ENCODE data around the gene TDP2. TPM values are rescaled to one million over a fixed set of nuclear protein-coding genes. Genes with fewer than 3 reads are reported as not detected.
"Not testable (repeated sequence)": the region's sequence is repeated elsewhere in the genome, so short reads cannot be mapped to it uniquely, and the experiment has no call there.

The TDP2 gene
- total RNA-seq, 1 donor from 2014 or later: 27.2 TPM

- TF ChIP-seq EZH2 (IDR thresholded peaks at IDR 0.05; ENCODE audit: insufficient read depth, low read length) (no peak), CTCF (IDR thresholded peaks at IDR 0.05; ENCODE audit: insufficient read depth, low read depth, low read length) (no peak)
- Histone ChIP-seq H3K79me2 (ENCODE audit: insufficient read depth, low read length) (no peaks in the 10 kb centered on the region), H3K36me3 (ENCODE audit: insufficient read depth, low read length) (no peaks in the 10 kb centered on the region), H3K9ac (ENCODE audit: low read length) (no peak overlapping the region), H3K4me2 (ENCODE audit: low read length) (no peak overlapping the region), H3K9me3 (ENCODE audit: insufficient read depth, low read depth, low read length) (no peaks in the 10 kb centered on the region), H3K27me3 (ENCODE audit: insufficient read depth, low read length) (no peaks in the 10 kb centered on the region), H3K27ac (ENCODE audit: low read depth, low read length) (no peak overlapping the region), H4K20me1 (ENCODE audit: insufficient read depth, low read length) (no peaks in the 10 kb centered on the region), H3K4me1 (ENCODE audit: insufficient read depth, low read length) (no peaks in the 10 kb centered on the region), H2AFZ (ENCODE audit: low read depth, low read length) (no peak overlapping the region), H3K4me3 (ENCODE audit: insufficient read depth, low read depth, low read length) (no peak overlapping the region)
- H3K27me3 Mint-ChIP-seq (ENCODE audit: low read depth, unreplicated experiment): no peaks in the 10 kb centered on the region
- peaks cover 4% of the 10 kb centered on the region for H3K9me3 Mint-ChIP-seq (ENCODE audit: unreplicated experiment)
- H3K27ac Mint-ChIP-seq (ENCODE audit: unreplicated experiment): no peak overlapping the region
- FAIRE-seq (no peak), DNase-seq (ENCODE audit: low read depth) (no peak)
- peaks cover 4% of the 10 kb centered on the region for H3K36me3 Mint-ChIP-seq (ENCODE audit: low read depth, unreplicated experiment)
- H3K4me1 Mint-ChIP-seq (ENCODE audit: low read depth, unreplicated experiment): peaks cover 3% of the 10 kb centered on the region
- no peak overlapping the region for H3K4me3 Mint-ChIP-seq (ENCODE audit: unreplicated experiment)
Observed at GRCh38 chr6:24680582-24680981, 13.9 kb upstream of the TDP2 start.

GRCh38 chr6:24678792-24679352 lies 12.2 kb upstream of the TDP2 start:
- not testable (repeated sequence) for H3K27ac ChIP-seq (ENCODE audit: low read depth, low read length); H3K4me3 Mint-ChIP-seq (ENCODE audit: unreplicated experiment); H3K9me3 Mint-ChIP-seq (ENCODE audit: unreplicated experiment)

GRCh38 chr6:24673625-24674024 lies 6.9 kb upstream of the TDP2 start:
- H3K9ac ChIP-seq (ENCODE audit: low read length): no peak overlapping the region
- no peak overlapping the region for H3K4me2 ChIP-seq (ENCODE audit: low read length)
- H3K4me1 ChIP-seq (ENCODE audit: insufficient read depth, low read length): no peaks in the 10 kb centered on the region
- TF ChIP-seq CTCF (IDR thresholded peaks at IDR 0.05; ENCODE audit: insufficient read depth, low read depth, low read length) (no peak), EZH2 (IDR thresholded peaks at IDR 0.05; ENCODE audit: insufficient read depth, low read length) (no peak)
- no peaks in the 10 kb centered on the region for H3K36me3 ChIP-seq (ENCODE audit: insufficient read depth, low read length)
- H2AFZ ChIP-seq (ENCODE audit: low read depth, low read length): no peak overlapping the region
- no peaks in the 10 kb centered on the region for H3K27me3 ChIP-seq (ENCODE audit: insufficient read depth, low read length)
- Mint-ChIP-seq H3K4me1 (ENCODE audit: low read depth, unreplicated experiment) (no peaks in the 10 kb centered on the region), H3K9me3 (ENCODE audit: unreplicated experiment) (peaks cover 29% of the 10 kb centered on the region), H3K36me3 (ENCODE audit: low read depth, unreplicated experiment) (peaks cover 27% of the 10 kb centered on the region), H3K27me3 (ENCODE audit: low read depth, unreplicated experiment) (no peaks in the 10 kb centered on the region), H3K4me3 (ENCODE audit: unreplicated experiment) (no peak overlapping the region), H3K27ac (ENCODE audit: unreplicated experiment) (no peak overlapping the region)
- no peaks in the 10 kb centered on the region for H4K20me1 ChIP-seq (ENCODE audit: insufficient read depth, low read length)
- DNase-seq (ENCODE audit: low read depth): no peak
- H3K9me3 ChIP-seq (ENCODE audit: insufficient read depth, low read depth, low read length): no peaks in the 10 kb centered on the region
- no peaks in the 10 kb centered on the region for H3K79me2 ChIP-seq (ENCODE audit: insufficient read depth, low read length)
- no peak overlapping the region for H3K4me3 ChIP-seq (ENCODE audit: insufficient read depth, low read depth, low read length)
- no peak for FAIRE-seq
- no peak overlapping the region for H3K27ac ChIP-seq (ENCODE audit: low read depth, low read length)

More at GRCh38 chr6:24678792-24679352, 12.2 kb upstream of the TDP2 start:
- H3K79me2 ChIP-seq (ENCODE audit: insufficient read depth, low read length); H4K20me1 ChIP-seq (ENCODE audit: insufficient read depth, low read length); H3K4me1 Mint-ChIP-seq (ENCODE audit: low read depth, unreplicated experiment); H3K9me3 ChIP-seq (ENCODE audit: insufficient read depth, low read depth, low read length); H2AFZ ChIP-seq (ENCODE audit: low read depth, low read length); H3K36me3 Mint-ChIP-seq (ENCODE audit: low read depth, unreplicated experiment); H3K27me3 Mint-ChIP-seq (ENCODE audit: low read depth, unreplicated experiment); H3K4me3 ChIP-seq (ENCODE audit: insufficient read depth, low read depth, low read length); FAIRE-seq; H3K4me1 ChIP-seq (ENCODE audit: insufficient read depth, low read length); DNase-seq (ENCODE audit: low read depth); H3K27me3 ChIP-seq (ENCODE audit: insufficient read depth, low read length); H3K4me2 ChIP-seq (ENCODE audit: low read length); H3K36me3 ChIP-seq (ENCODE audit: insufficient read depth, low read length); H3K9ac ChIP-seq (ENCODE audit: low read length); H3K27ac Mint-ChIP-seq (ENCODE audit: unreplicated experiment): not testable (repeated sequence)

Data from astrocyte (in vitro differentiated cells and primary cell).